ENCODE data around the gene MLLT3.

MLLT3 gene

GRCh38 chr9:20478786-20479185 is 143.5 kb downstream of the MLLT3 start:
- Histone ChIP-seq H3K9me3 (ENCODE audit: insufficient read depth, low read length, severe bottlenecking) (no peaks in the 10 kb centered on the region), H3K27ac (ENCODE audit: low read length) (no peak overlapping the region), H2AFZ (ENCODE audit: low read depth, low read length) (no peak overlapping the region), H3K27me3 (ENCODE audit: insufficient read depth, low read length, poor library complexity) (no peaks in the 10 kb centered on the region), H3K4me2 (ENCODE audit: insufficient read depth, low read length) (no peak overlapping the region), H3K4me3 (ENCODE audit: low read depth in 1 of 2, low read length in 2 of 2) (no peak overlapping the region), H3K9ac (ENCODE audit: low read depth, low read length) (no peak overlapping the region), H4K20me1 (ENCODE audit: insufficient read depth, low read length) (no peaks in the 10 kb centered on the region), H3K79me2 (ENCODE audit: insufficient read depth, low read length) (peaks cover 52% of the 10 kb centered on the region), H3K4me1 (ENCODE audit: insufficient read depth, low read length) (no peaks in the 10 kb centered on the region), H3K36me3 (ENCODE audit: insufficient read depth, low read length) (no peaks in the 10 kb centered on the region)
- no peak for DNase-seq
- TF ChIP-seq CTCF (IDR thresholded peaks at IDR 0.05; ENCODE audit: borderline replicate concordance, extremely low read depth, low read length, poor library complexity, severe bottlenecking), result no peak
- no peak for TF ChIP-seq EZH2 (IDR thresholded peaks at IDR 0.05; ENCODE audit: borderline replicate concordance, low read depth, low read length, severe bottlenecking)
- ATAC-seq (ENCODE audit: insufficient read depth, low read depth), result no peak

GRCh38 chr9:20477940-20478620 is 144.2 kb downstream of the MLLT3 start:
- Histone ChIP-seq H4K20me1 (ENCODE audit: insufficient read depth, low read length) (no peaks in the 10 kb centered on the region), H2AFZ (ENCODE audit: low read depth, low read length) (no peak overlapping the region), H3K79me2 (ENCODE audit: insufficient read depth, low read length) (peaks cover 56% of the 10 kb centered on the region), H3K4me2 (ENCODE audit: insufficient read depth, low read length) (no peak overlapping the region), H3K4me1 (ENCODE audit: insufficient read depth, low read length) (no peaks in the 10 kb centered on the region), H3K9me3 (ENCODE audit: insufficient read depth, low read length, severe bottlenecking) (no peaks in the 10 kb centered on the region), H3K9ac (ENCODE audit: low read depth, low read length) (no peak overlapping the region), H3K27me3 (ENCODE audit: insufficient read depth, low read length, poor library complexity) (no peaks in the 10 kb centered on the region), H3K4me3 (ENCODE audit: low read depth in 1 of 2, low read length in 2 of 2) (no peak overlapping the region), H3K36me3 (ENCODE audit: insufficient read depth, low read length) (no peaks in the 10 kb centered on the region), H3K27ac (ENCODE audit: low read length) (no peak overlapping the region)
- ATAC-seq (ENCODE audit: insufficient read depth, low read depth) (peak; percentile 35; the same call in 1 of the 3 replicates), DNase-seq (no peak)
- TF ChIP-seq CTCF (IDR thresholded peaks at IDR 0.05; ENCODE audit: borderline replicate concordance, extremely low read depth, low read length, poor library complexity, severe bottlenecking), result no peak
- no peak for TF ChIP-seq EZH2 (IDR thresholded peaks at IDR 0.05; ENCODE audit: borderline replicate concordance, low read depth, low read length, severe bottlenecking)

GRCh38 chr9:20476912-20477521 is 145.3 kb downstream of the MLLT3 start:
- H2AFZ ChIP-seq (ENCODE audit: low read depth, low read length), result no peak overlapping the region
- H3K4me3 ChIP-seq (ENCODE audit: low read depth in 1 of 2, low read length in 2 of 2), result no peak overlapping the region
- H3K4me2 ChIP-seq (ENCODE audit: insufficient read depth, low read length), result no peak overlapping the region
- no peaks in the 10 kb centered on the region for H3K36me3 ChIP-seq (ENCODE audit: insufficient read depth, low read length)
- H3K9ac ChIP-seq (ENCODE audit: low read depth, low read length), result no peak overlapping the region
- H3K79me2 ChIP-seq (ENCODE audit: insufficient read depth, low read length), result peaks cover 64% of the 10 kb centered on the region
- no peaks in the 10 kb centered on the region for H3K9me3 ChIP-seq (ENCODE audit: insufficient read depth, low read length, severe bottlenecking)
- no peaks in the 10 kb centered on the region for H3K27me3 ChIP-seq (ENCODE audit: insufficient read depth, low read length, poor library complexity)
- H4K20me1 ChIP-seq (ENCODE audit: insufficient read depth, low read length), result no peaks in the 10 kb centered on the region
- H3K4me1 ChIP-seq (ENCODE audit: insufficient read depth, low read length), result no peaks in the 10 kb centered on the region
- ATAC-seq (ENCODE audit: insufficient read depth, low read depth) (no peak), DNase-seq (no peak)
- no peak for TF ChIP-seq CTCF (IDR thresholded peaks at IDR 0.05; ENCODE audit: borderline replicate concordance, extremely low read depth, low read length, poor library complexity, severe bottlenecking)
- TF ChIP-seq EZH2 (IDR thresholded peaks at IDR 0.05; ENCODE audit: borderline replicate concordance, low read depth, low read length, severe bottlenecking), result no peak
- no peak overlapping the region for H3K27ac ChIP-seq (ENCODE audit: low read length)

Data from DND-41 (cell line).